Neuronal stem cell (in vitro differentiated cells): ENCODE data around the gene CD81.

Experiments used
- DNase-seq: peaks from one replicate; pipeline ENCODE4 v3.0.0-alpha.2; 2013; ENCODE audit warnings: low spot score
- H2AFZ ChIP-seq: one replicate; pipeline ENCODE4 v1.6.1; 2013; ENCODE audit warnings: mild to moderate bottlenecking, low read length, inconsistent platforms
- H2AK5ac ChIP-seq: 2 replicates; pipeline ENCODE4 v1.6.1; 2013; ENCODE audit warnings: low read depth, mild to moderate bottlenecking, inconsistent platforms, low read length, moderate library complexity, mixed read lengths
- H2BK120ac ChIP-seq: 2 replicates; pipeline ENCODE4 v1.6.1; 2013; ENCODE audit warnings: low read depth, mild to moderate bottlenecking, inconsistent platforms, low read length, moderate library complexity, mixed read lengths
- H2BK12ac ChIP-seq: one replicate; pipeline ENCODE4 v1.6.1; 2013; ENCODE audit warnings: low read length, inconsistent platforms
- H2BK15ac ChIP-seq: 2 replicates; pipeline ENCODE4 v1.6.1; 2013; ENCODE audit warnings: mild to moderate bottlenecking, low read length, inconsistent platforms, mixed read lengths
- H2BK5ac ChIP-seq: one replicate; pipeline ENCODE4 v1.6.1; 2013; ENCODE audit warnings: inconsistent platforms, mild to moderate bottlenecking, low read length, moderate library complexity
- H3K14ac ChIP-seq: one replicate; pipeline ENCODE4 v1.6.1; 2013; ENCODE audit warnings: low read length, inconsistent platforms
- H3K18ac ChIP-seq: 2 replicates; pipeline ENCODE4 v1.6.1; 2013; ENCODE audit warnings: low read length, inconsistent platforms
- H3K23ac ChIP-seq: 2 replicates; pipeline ENCODE4 v1.6.1; 2013; ENCODE audit warnings: low read depth, mild to moderate bottlenecking, mixed read lengths, low read length, inconsistent platforms; ENCODE audit not compliant: poor library complexity
- H3K27ac ChIP-seq: replicated peaks from 3 replicates; pipeline ENCODE4 v1.5.1; 2013; ENCODE audit warnings: low read length, inconsistent platforms
- H3K27me3 ChIP-seq, 3 experiments: 2 replicates each; pipeline ENCODE4 v1.6.1; 2013; ENCODE audit warnings: low read length in 3 of 3, mild to moderate bottlenecking in 2 of 3, inconsistent platforms in 1 of 3, low read depth in 1 of 3, mixed read lengths in 1 of 3, moderate library complexity in 1 of 3; ENCODE audit not compliant: control insufficient read depth in 3 of 3, insufficient read depth in 3 of 3
- H3K36me3 ChIP-seq, 2 donors: replicated peaks in 1 of 2; 2 replicates each; pipeline ENCODE4 v1.6.1; 2013; ENCODE audit warnings: low read length in 2 of 2; ENCODE audit not compliant: control insufficient read depth in 2 of 2, insufficient read depth in 2 of 2
- H3K4ac ChIP-seq: 2 replicates; pipeline ENCODE4 v1.6.1; 2013; ENCODE audit warnings: inconsistent platforms, mild to moderate bottlenecking, low read length, moderate library complexity
- H3K4me1 ChIP-seq, 2 donors: 1 replicate in 1 of 2; 2 replicates in 1 of 2; pipeline ENCODE4 v1.6.1; 2013; ENCODE audit warnings: low read length in 2 of 2, low read depth in 1 of 2; ENCODE audit not compliant: control insufficient read depth in 2 of 2, insufficient read depth in 1 of 2
- H3K4me2 ChIP-seq: one replicate; pipeline ENCODE4 v1.6.1; 2013; ENCODE audit warnings: mild to moderate bottlenecking, low read length, inconsistent platforms; ENCODE audit not compliant: insufficient read depth, poor library complexity, severe bottlenecking
- H3K4me3 ChIP-seq, 2 donors: 2 replicates each; pipeline ENCODE4 v1.5.1; 2013; ENCODE audit warnings: low read length in 2 of 2, mild to moderate bottlenecking in 2 of 2, inconsistent platforms in 1 of 2, moderate library complexity in 1 of 2
- H3K79me1 ChIP-seq: one replicate; pipeline ENCODE4 v1.6.1; 2013; ENCODE audit warnings: low read depth, mild to moderate bottlenecking, inconsistent platforms, low read length, moderate library complexity
- H3K9ac ChIP-seq: one replicate; pipeline ENCODE4 v1.6.1; 2013; ENCODE audit warnings: mild to moderate bottlenecking, low read depth, low read length, inconsistent platforms; ENCODE audit not compliant: poor library complexity
- H3K9me3 ChIP-seq, 2 donors: replicated peaks in 1 of 2; 2 replicates each; pipeline versions ENCODE3 to v1.6.1; 2013; ENCODE audit warnings: low read length in 2 of 2, mild to moderate bottlenecking in 2 of 2, inconsistent platforms in 1 of 2, low read depth in 1 of 2, mixed read lengths in 1 of 2, moderate library complexity in 1 of 2; ENCODE audit not compliant: control insufficient read depth in 2 of 2, insufficient read depth in 1 of 2
- H4K8ac ChIP-seq: one replicate; pipeline ENCODE4 v1.6.1; 2013; ENCODE audit warnings: low read depth, mild to moderate bottlenecking, inconsistent platforms, low read length, moderate library complexity
- H4K91ac ChIP-seq: one replicate; pipeline ENCODE4 v1.6.1; 2013; ENCODE audit warnings: low read length, low read depth, mild to moderate bottlenecking, inconsistent platforms; ENCODE audit not compliant: poor library complexity
- WGBS, 2 donors: extraction: QIAGEN DNeasy Blood & Tissue Kit; methylation state at CpG; one replicate each; pipeline ENCODE4 v1.1.7; 2013; ENCODE audit warnings: missing lambda C conversion rate in 2 of 2, mixed read lengths in 1 of 2; ENCODE audit not compliant: insufficient read length in 2 of 2, insufficient replicate concordance in 1 of 2; ENCODE audit errors: extremely low coverage in 2 of 2; 5-methylcytosine and 5-hydroxymethylcytosine counted together

The CD81 gene

DNA sequence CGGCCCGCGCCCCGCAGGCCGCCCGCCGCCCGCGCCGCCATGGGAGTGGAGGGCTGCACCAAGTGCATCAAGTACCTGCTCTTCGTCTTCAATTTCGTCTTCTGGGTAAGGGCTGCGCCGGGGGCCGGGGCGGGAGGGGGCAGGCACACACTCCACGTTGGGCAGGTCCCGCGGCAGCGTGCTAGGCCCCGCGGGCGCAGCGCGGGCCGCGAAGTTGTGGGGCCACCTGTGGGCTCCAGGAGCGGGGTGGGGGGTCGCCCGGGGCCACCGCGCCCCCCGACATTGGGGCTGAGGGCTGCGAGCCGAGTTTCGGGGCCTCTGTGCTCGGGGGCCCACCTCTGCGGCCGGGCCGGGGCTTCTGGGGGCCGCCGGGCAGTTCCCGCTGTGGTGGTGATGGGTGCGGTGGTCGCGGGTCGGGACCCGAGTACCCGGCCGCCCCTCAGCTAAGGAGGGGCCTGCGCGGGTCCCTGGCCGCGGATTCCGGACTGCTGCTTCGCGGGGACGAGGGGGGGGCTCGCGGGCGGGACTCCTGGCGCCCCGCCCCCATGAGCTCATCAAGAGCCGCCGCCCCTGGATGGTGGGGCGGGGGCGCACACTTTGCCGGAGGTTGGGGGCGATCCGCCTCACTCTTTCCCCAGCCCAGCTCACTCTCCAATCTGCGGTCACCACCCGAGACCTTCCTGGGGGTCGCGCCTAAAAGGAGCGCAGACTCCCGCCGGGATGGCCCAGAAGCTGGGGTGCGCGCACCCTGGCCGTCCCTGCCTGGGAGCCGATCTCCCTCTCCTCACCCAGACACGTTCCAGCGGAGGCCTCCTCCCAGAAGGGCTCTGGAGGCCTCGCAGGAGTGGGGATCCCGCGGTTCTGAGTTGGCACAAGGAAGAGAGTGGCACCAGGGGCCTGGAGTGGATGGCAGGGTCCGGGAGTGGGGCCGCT lies 667 bp downstream of the CD81 start:
- H4K91ac ChIP-seq, result no peak overlapping the region
- H3K14ac ChIP-seq, result peak overlapping the region; percentile 82
- peak overlapping the region; percentile 89 for H3K4me2 ChIP-seq
- H2BK15ac ChIP-seq, result peak overlapping the region; percentile 58
- H2BK5ac ChIP-seq, result peak overlapping the region; percentile 82
- peak overlapping the region; percentile 93 to 98 for H3K4me3 ChIP-seq
- H3K23ac ChIP-seq, result peak overlapping the region; percentile 85
- no CpG with 5 or more reads among the region's 88 CpGs for WGBS, 2 donors
- no peaks in the 10 kb centered on the region for H3K9me3 ChIP-seq
- no peak overlapping the region for H3K27ac ChIP-seq
- peak overlapping the region; percentile 79 for H2AK5ac ChIP-seq
- peak overlapping the region; percentile 84 for H3K4ac ChIP-seq
- peaks cover 7 to 26% of the 10 kb centered on the region in 2 donors for H3K36me3 ChIP-seq
- H3K18ac ChIP-seq, result peak overlapping the region; percentile 97
- peak overlapping the region; percentile 41 for H2BK12ac ChIP-seq
- no peak overlapping the region for H4K8ac ChIP-seq
- peak; percentile 56 for DNase-seq
- peak overlapping the region; percentile 79 for H2AFZ ChIP-seq
- peaks cover 7 to 15% of the 10 kb centered on the region in 2 donors for H3K4me1 ChIP-seq
- H3K9ac ChIP-seq, result peak overlapping the region; percentile 91
- peaks cover 41% of the 10 kb centered on the region for H3K79me1 ChIP-seq
- H2BK120ac ChIP-seq, result peak overlapping the region; percentile 47
- H3K27me3 ChIP-seq, result no peaks in the 10 kb centered on the region

DNA sequence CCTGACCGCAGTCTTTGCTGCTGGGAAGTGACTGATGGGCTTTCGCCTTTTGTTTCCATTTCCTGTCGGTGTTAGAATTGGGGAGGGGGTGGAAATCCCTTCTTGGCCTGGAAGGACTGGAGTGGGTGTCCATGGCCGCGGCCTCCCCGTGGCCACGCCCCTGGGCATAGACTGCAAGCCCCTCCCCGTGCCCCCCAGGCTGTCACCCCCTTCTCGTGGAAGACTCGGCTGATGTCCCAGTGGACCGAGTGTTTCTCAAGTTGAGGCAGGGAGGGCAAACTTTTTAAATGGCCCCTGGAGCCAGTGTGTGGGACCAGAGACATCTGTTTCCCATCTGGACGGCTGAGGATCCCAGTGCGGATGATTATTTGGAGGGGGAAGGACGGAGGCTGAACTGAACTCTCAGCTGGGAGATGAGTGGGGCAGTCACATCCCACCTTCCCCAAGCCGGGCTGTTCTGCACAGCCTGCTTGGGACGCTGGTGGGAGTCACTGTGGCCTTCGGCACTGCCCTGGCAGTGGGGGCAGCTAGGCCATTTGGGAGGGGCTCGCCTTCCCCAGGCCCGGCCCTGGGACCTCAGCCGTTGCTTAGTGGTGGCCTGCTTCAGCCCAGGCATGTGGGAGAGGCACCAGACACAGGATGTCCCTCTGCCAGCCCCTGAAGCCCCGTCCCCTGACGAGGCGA lies 1.6 kb downstream of the CD81 start:
- H3K9ac ChIP-seq, result peak overlapping the region; percentile 90
- H3K4me3 ChIP-seq, result peak overlapping the region; percentile 93 to 98
- H3K4ac ChIP-seq, result no peak overlapping the region
- no peak for DNase-seq
- peaks cover 7 to 15% of the 10 kb centered on the region in 2 donors for H3K4me1 ChIP-seq
- H3K27ac ChIP-seq, result no peak overlapping the region
- no peak overlapping the region for H4K91ac ChIP-seq
- peak overlapping the region; percentile 47 for H2BK120ac ChIP-seq
- H2AFZ ChIP-seq, result peak overlapping the region; percentile 79
- peaks cover 7 to 28% of the 10 kb centered on the region in 2 donors for H3K36me3 ChIP-seq
- peaks cover 48% of the 10 kb centered on the region for H3K79me1 ChIP-seq
- no peak overlapping the region for H2BK15ac ChIP-seq
- H3K18ac ChIP-seq, result peak overlapping the region; percentile 90
- H2BK5ac ChIP-seq, result peak overlapping the region; percentile 75
- H3K4me2 ChIP-seq, result peak overlapping the region; percentile 89
- H2BK12ac ChIP-seq, result no peak overlapping the region
- H4K8ac ChIP-seq, result no peak overlapping the region
- peak overlapping the region; percentile 79 for H2AK5ac ChIP-seq
- no peak overlapping the region for H3K23ac ChIP-seq
- H3K14ac ChIP-seq, result peak overlapping the region; percentile 56
- H3K27me3 ChIP-seq, result no peaks in the 10 kb centered on the region
- H3K9me3 ChIP-seq, result no peaks in the 10 kb centered on the region
- no CpG with 5 or more reads among the region's 23 CpGs for WGBS, 2 donors

DNA sequence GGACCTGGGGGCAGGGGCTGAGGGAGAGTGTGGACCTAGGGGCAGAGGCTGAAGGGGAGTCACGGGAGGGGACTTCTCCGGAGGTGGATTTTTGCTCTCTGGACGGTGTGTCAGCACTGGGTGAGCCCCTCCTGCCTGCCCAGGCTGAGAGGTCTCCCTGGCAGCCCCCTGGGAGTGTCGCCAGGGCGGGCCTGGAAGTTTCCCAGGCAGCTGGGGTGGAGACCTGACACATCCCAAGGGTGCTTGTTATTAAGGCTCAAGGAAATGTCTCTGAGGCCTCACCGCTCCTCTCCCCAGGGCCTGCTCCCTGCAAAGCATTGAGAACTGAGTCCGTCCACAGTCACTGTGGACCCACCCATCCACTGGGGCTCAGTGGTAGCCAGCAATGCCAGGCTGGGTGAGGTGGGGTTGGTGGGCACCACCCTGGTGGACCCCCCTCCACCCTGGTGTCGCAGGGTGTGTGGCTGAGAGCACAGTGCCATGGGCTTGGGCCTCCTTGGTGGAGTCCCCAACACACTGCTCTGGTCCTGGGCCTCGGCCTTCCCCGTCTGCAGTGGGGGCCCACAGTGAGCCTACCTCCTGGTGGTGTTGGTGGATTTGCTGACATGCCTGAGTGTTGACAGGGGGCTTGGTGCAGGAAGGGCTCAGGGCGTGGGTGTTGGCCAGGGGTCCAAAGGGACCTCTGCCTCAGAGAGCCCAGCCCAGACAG lies 2.5 kb downstream of the CD81 start:
- DNase-seq, result no peak
- Histone ChIP-seq H3K27me3 (no peaks in the 10 kb centered on the region), H4K8ac (no peak overlapping the region), H3K4ac (no peak overlapping the region), H2AFZ (no peak overlapping the region), H3K27ac (no peak overlapping the region), H2BK12ac (no peak overlapping the region), H2AK5ac (peak overlapping the region; percentile 6), H3K9ac (no peak overlapping the region), H3K23ac (no peak overlapping the region), H3K79me1 (peaks cover 48% of the 10 kb centered on the region), H3K4me2 (no peak overlapping the region), H3K18ac (no peak overlapping the region), H3K4me1 (peaks cover 7 to 15% of the 10 kb centered on the region in 2 donors), H3K4me3 (peak overlapping the region; percentile 20 to 41), H4K91ac (no peak overlapping the region), H2BK5ac (peak overlapping the region; percentile 39), H3K9me3 (no peaks in the 10 kb centered on the region), H2BK15ac (no peak overlapping the region), H3K14ac (no peak overlapping the region), H2BK120ac (no peak overlapping the region), H3K36me3 (peaks cover 7 to 34% of the 10 kb centered on the region in 2 donors)
- no CpG with 5 or more reads among the region's 11 CpGs for whole genome bisulfite sequencing, 2 donors
